NCI-H1694 treated with DMSO at 0.1 percent for 48 hours (cell line): ENCODE data around the gene SLC38A4.

ENCODE experiments used
- DNase-seq: peaks from one replicate; lab custom pipeline; 2025; lab: John Stamatoyannopoulos, UW

Gene SLC38A4

DNA sequence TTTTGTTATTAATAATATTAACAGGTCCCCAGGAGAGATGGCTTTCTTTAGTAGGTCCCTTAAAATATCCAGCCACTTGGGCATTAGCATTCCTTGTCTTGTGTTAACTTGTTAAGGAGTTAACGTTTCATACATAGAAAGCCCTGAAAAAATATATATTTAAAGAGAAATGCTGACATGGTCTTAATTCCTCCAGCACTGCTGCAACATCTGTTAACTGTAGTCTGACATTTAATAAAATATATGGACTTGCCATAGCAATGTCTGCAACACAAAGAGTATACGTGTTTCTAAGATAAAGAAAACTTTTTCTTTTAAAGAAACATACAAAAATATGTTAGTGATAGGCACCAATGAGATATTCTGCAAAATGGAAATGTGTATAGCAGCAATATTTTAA is 10.0 kb downstream of the SLC38A4 start:
- no peak for DNase-seq

DNA sequence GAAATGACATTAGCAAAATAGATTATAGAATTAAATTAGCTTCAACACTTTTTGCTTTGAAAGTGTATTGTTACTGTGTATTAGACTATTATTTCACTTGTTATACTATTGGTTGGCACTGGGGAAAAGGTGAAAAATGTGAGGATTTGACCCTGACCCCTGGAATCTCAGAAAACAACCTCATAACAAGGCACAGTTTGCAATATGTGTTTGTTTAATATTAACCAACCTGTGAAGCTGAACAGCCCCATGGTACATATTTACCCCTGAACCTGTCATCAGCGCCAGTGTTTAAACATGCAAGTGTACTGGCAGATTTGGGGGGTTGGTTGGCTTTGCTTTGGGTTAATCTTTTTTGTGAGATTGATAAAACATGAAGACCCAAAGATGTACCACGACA is 11.7 kb downstream of the SLC38A4 start:
- no peak for DNase-seq

DNA sequence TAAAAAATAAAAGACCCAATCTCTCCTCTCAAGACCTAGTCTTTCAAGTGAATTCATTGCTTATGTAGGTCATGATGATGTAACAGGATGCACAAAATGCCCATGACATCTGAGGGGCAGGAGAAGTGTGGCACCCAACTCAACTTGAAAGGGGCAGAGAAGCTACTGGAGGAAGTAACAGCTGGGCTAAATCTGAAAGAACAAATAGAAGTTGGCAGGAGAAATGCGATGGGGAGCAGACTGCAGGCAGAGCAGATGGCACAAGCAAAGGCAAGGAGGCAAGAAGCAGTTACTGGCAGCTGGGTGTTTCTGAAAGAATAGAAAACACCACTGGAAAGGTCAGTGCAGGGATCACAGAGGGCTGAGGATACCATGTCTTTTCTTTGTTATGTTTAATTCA is 14.6 kb downstream of the SLC38A4 start:
- no peak for DNase-seq

DNA sequence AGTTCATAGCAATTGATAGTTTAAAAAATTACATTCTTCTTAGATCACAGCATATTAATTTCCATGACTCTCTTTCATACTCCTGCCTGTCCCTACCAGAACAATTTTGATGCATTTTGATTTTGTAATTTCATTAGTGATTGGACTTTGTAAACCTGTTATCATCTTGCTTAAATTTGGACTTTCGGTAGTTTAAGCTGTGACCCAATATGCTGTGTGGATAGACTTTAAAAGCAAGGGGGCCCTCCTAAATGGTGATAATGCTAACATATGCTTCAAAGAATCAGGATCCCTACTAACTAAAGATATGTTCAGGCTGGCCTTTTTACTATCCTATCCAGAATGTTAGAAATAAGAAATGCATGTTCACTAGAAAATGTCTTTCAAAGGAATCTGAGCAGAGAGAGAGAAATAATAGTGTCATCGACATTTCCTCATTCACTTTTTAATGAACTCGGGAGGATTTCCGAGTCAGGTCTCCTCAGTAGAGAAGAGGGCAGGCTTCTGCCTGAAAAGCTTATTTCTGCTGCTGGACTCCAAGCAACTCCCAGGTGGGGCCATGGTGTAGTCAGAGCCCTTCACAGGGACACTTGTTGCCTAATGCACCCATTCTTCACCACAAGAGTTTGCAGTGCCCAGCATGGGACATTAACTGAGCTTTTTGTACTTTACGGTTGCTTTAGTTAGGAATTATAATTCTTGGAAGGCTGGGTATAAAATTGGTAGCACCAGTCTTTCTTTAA is 16.7 kb downstream of the SLC38A4 start:
- no peak for DNase-seq

DNA sequence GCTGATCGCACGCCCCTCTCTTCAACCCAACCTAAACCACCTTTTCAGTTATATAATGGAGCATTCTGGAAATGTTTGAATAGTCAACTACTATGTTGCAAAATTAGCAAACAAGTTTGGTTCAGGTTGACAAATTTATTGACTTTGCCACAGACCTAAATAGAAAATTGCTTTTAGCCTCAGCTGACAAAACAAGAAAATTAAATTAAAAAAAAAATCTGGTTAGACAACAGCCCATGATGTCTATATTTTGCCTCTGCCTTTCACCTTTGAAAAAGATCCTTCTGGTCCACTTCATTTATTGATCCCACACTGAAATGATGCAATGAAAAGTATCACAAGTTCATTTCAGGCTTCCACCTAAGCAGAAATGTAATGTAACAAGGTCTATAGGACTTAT is 17.5 kb downstream of the SLC38A4 start:
- no peak for DNase-seq

GRCh38 chr12:46804054-46804453 is 21.7 kb downstream of the SLC38A4 start:
- no peak for DNase-seq

GRCh38 chr12:46803517-46803916 is 22.3 kb downstream of the SLC38A4 start:
- DNase-seq: no peak

DNA sequence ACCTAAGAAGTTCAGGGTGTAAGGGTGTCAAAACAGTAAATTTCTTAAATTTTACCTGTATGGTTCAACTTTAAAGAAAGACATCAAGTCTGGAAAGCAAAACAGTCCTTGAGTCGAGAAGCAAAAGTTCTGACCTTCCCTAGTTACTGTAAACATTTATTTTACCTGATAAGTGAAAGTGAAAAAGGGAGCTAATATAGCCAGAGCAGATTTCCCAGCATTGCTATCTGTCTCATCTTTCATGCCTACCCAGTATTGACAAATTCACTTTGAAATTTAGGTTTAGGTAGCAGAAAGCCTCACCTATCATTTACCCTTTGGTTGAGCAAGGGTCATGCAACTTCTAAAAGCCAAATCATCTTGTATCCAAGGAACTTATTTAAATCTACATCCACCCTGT is 24.5 kb downstream of the SLC38A4 start:
- no peak for DNase-seq

DNA sequence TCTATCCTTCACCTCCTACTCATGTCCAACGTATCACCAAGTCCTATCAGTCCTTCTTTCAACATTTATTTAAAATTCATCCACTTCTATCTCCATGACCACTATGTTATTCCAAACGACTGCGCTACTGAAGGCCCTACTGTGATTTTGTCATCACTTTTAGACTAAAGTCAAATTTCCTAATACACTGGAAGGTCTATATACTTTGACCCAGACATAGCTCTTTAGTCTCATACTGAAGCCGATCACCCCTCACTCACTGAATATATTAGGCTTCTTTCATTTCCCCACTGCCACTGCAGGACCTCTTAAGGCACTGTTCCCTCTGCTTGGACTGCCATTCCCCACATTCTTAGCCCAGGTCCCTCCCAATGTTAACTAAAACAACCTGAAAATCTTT is 25.6 kb downstream of the SLC38A4 start:
- no peak for DNase-seq

- no peak for DNase-seq
Observed at GRCh38 chr12:46798648-46799047, 27.1 kb downstream of the SLC38A4 start.

DNA sequence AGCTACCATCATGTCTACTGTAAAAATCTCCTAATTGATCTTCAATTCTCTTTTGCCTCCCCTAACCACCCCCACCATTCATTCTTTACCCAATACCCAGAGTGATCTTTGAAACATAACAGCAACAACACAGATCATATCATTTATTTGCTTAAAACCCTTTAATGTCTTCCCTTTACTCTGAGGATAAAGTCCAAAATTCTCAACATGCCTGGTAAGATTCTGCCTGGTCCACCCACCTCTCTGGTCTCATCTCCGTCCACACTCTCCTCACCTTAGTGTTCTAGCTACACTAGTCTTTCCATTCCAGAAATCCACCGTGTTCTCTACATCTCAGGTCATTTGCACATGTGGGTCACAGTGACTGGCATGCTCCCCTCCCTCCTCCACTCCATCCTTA is 27.7 kb downstream of the SLC38A4 start:
- no peak for DNase-seq

GRCh38 chr12:46795988-46796387 is 29.8 kb downstream of the SLC38A4 start:
- no peak for DNase-seq

DNA sequence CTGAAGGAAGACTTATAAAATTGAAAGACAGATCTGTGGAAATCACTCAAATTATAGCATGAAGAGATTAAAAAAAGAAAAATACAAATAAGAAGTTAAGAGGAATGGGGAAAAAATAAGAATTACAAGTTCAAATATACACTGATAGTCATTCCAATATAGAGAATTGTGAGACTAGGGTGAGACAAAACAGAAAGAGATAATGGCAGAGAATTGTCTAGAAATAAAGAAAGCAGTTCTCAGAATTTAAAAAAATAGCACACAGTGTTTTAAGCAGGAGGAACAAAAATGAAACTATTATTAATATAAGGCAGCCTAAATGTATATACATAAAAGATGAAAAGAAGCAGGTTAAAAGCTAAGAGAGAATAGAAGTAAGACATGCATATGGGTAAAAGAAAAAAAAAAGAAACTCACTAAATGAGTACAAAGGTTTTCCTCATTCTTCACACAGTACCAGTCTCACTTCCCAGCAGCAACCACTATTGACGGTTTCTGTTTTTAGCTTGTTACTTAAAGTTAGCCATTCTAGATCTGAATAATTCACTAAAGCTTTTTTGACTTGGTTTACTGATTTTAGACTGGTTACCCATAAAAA is 31.1 kb downstream of the SLC38A4 start:
- no peak for DNase-seq

GRCh38 chr12:46792925-46793324 is 32.9 kb downstream of the SLC38A4 start:
- DNase-seq: no peak

GRCh38 chr12:46790066-46790465 is 35.7 kb downstream of the SLC38A4 start:
- no peak for DNase-seq

- no peak for DNase-seq
Observed at GRCh38 chr12:46788072-46788887, 37.5 kb downstream of the SLC38A4 start.

- DNase-seq: no peak
Observed at GRCh38 chr12:46787496-46788055, 38.2 kb downstream of the SLC38A4 start.

GRCh38 chr12:46786774-46787173 is 39.0 kb downstream of the SLC38A4 start:
- DNase-seq: no peak

DNA sequence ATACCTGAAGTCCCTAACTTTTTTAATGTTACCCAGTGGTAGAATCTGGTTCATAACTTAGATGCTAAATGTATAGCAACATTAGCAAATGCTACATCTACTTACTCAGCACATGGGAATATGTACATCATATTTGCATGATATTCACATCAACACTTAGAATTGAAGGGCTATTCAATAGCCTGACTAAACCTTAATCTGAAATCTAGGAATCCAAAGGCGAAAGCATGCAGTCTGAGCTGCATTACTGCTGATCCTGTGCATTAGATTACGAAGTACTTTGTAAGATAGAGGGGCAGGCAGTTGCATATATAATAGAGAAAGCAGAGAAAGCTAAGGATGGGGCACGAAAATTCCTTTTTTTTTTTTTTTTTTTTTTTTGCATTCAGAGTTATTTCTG is 40.4 kb downstream of the SLC38A4 start:
- no peak for DNase-seq

- DNase-seq: no peak
Observed at GRCh38 chr12:46783871-46784270, 41.9 kb downstream of the SLC38A4 start.

DNA sequence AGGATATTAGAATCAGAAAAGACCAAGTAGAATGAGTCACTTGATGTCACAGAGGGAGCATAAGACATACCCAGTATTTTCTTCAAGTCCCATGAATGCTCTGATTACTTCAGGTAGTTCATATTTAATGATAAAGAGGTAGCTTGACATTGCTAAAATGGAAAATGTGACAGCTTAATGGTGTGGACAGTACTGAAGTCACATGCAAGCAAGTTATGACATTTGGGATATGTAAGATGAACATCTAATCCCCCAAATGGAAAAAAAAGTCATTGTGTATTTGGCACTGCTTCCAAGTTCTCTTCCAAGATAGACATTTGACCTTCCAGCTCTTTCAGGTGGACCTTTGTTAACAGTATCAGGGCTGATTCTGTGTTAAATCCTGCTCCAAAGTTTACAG is 45.9 kb downstream of the SLC38A4 start:
- no peak for DNase-seq

DNA sequence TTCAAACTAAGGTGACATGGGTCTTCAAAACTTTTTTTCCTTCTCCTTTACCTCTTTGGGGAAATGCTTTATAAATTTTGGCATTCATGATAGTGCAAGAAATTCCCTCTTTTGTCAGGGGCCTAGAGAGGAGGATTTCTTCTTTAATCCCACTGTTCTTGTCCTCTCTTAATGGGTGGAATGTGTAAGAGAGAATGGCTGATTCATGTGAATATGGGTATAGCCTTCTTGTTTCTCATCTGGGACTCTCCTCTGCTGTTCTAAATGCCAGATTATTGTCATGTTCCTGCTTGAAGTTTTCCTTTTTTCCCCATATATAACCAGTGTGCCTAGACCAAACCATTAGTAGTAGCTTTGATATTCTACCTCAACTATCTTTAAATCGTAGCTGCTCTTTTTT is 46.7 kb downstream of the SLC38A4 start:
- no peak for DNase-seq

- DNase-seq: no peak
Observed at GRCh38 chr12:46778415-46778814, 47.4 kb downstream of the SLC38A4 start.
